ENCODE data around the gene MTMR1. TPM values are rescaled to one million over a fixed set of nuclear protein-coding genes. Genes with fewer than 3 reads are reported as not detected.

Gene MTMR1
- polyA plus RNA-seq, 2 of the 4 experiments (the other 2 are of a cell fraction) = 17.3 to 28.3 TPM

DNA sequence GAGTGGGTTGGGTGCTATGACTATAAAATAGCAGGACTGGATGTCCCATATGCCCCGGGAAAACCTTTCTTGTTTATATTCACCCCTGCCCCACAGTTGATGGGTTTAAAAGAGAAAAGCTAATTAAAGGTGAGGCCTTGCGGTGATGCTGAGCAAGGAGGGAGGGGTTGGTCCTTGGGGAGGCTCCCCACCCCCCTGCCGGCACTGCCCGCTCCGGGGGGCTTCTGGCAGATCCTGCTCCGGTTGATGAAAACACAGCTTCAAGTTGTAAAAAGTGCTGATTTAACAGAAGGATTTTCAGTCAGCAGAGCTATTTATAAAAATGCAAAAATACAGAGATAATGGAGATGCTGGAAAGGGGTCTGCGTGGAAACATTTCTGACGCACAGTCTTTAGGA is 68.6 kb downstream of the MTMR1 start:
- DNase-seq (ENCODE audit: low read depth in 1 of 2, low spot score in 1 of 2) = no peak
- no peaks in the 10 kb centered on the region for H3K4me1 ChIP-seq
- H3K27ac ChIP-seq = no peak overlapping the region
- CTCF ChIA-PET = interaction anchor here (1.6 to 4.2 kb wide), 2 partner anchors 10 to 321 kb away, joined by 10 to 36 read pairs; no protein-coding TSS in a partner anchor
- FAIRE-seq = no peak
- ATAC-seq = no peak
- POLR2A ChIA-PET = no interaction called here
- H3K4me3 ChIP-seq = no peak overlapping the region
- WGBS (ENCODE audit: missing lambda C conversion rate) = 91% methylated on average over 8 of the region's 8 CpGs
- TF ChIP-seq JUN (IDR thresholded peaks at IDR 0.05) = no peak
- no peak for TF ChIP-seq HEYL (CRISPR knock-in tag; IDR thresholded peaks at IDR 0.05)
- no peak for TF ChIP-seq JUNB (IDR thresholded peaks at IDR 0.05)
- no peak for TF ChIP-seq POLR2A (IDR thresholded peaks at IDR 0.05; ENCODE audit: low read length)
- TF ChIP-seq CHD2 (IDR thresholded peaks at IDR 0.05; ENCODE audit: low read length, partially characterized antibody) = no peak
- no peak for TF ChIP-seq CHD4 (IDR thresholded peaks at IDR 0.05; ENCODE audit: borderline replicate concordance)
- TF ChIP-seq, protein P1, sequence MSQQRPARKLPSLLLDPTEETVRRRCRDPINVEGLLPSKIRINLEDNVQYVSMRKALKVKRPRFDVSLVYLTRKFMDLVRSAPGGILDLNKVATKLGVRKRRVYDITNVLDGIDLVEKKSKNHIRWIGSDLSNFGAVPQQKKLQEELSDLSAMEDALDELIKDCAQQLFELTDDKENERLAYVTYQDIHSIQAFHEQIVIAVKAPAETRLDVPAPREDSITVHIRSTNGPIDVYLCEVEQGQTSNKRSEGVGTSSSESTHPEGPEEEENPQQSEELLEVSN (IDR thresholded peaks at IDR 0.05; ENCODE audit: borderline replicate concordance, low read depth) = no peak
- TF ChIP-seq RAD21 (conservative IDR thresholded peaks at IDR 0.05 in 1 of 2, IDR thresholded peaks at IDR 0.05 in 1 of 2) = no peak
- TF ChIP-seq, protein P2, sequence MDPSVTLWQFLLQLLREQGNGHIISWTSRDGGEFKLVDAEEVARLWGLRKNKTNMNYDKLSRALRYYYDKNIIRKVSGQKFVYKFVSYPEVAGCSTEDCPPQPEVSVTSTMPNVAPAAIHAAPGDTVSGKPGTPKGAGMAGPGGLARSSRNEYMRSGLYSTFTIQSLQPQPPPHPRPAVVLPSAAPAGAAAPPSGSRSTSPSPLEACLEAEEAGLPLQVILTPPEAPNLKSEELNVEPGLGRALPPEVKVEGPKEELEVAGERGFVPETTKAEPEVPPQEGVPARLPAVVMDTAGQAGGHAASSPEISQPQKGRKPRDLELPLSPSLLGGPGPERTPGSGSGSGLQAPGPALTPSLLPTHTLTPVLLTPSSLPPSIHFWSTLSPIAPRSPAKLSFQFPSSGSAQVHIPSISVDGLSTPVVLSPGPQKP (IDR thresholded peaks at IDR 0.05; ENCODE audit: low read depth, low read length) = no peak
- TF ChIP-seq, protein P3, sequence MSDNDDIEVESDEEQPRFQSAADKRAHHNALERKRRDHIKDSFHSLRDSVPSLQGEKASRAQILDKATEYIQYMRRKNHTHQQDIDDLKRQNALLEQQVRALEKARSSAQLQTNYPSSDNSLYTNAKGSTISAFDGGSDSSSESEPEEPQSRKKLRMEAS (IDR thresholded peaks at IDR 0.05) = no peak
- no peak for TF ChIP-seq MAZ (IDR thresholded peaks at IDR 0.05; ENCODE audit: borderline replicate concordance, low read depth, low read length)
- no peak for TF ChIP-seq NPAS2 (CRISPR knock-in tag; IDR thresholded peaks at IDR 0.05; ENCODE audit: borderline replicate concordance)
- H3K4me2 ChIP-seq = no peak overlapping the region
- no peaks in the 10 kb centered on the region for H3K9me3 ChIP-seq

DNA sequence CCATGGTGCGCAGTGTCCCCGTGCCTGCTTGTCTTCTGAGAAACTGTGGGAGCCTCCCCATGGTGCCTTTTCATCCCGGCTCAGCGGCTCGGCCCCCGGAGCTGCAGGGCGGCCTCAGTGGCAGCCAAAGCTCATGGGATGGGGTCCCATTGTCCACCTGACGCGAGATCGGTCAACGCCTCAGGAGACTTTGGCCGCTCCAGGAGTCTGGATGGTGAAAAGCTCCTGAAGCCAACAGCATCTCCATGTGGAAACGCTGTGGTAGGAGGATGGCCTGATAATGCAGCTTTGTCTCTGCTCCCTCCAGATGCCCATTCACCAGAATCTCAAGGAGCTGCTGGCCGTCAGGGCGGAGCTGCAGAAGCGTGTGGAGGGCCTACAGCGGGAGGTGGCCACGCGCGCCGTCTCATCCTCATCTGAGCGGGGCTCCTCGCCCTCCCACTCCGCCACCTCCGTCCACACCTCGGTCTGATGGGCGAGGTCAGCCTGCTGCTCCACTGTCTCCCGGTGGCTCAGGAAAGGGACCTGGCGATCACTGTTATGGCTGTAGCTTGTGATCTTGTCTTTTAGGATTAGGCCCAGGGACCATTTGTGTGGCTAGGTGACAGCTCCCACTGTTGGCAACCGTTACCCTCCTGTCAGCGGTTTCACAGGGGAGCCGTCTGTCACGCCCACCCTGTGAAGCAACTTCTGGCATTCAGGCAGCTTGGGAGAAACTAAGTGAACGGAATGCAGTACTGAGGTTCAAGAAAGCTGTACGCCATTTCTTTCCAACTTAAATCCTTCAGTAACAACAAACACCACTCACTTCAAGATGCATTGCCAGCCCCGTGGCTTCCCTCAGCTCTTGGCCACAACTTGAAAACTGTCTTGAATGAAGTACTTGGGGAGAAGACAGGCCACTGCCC is 69.3 kb downstream of the MTMR1 start:
- 94% methylated on average over 23 of the region's 36 CpGs for WGBS (ENCODE audit: missing lambda C conversion rate)
- Histone ChIP-seq H3K9me3 (no peaks in the 10 kb centered on the region), H3K4me3 (no peak overlapping the region), H3K4me1 (peaks cover 3% of the 10 kb centered on the region; the same call in 1 of the 3 replicates), H3K4me2 (no peak overlapping the region), H3K27ac (no peak overlapping the region)
- TF ChIP-seq TFCP2L1 (CRISPR knock-in tag; IDR thresholded peaks at IDR 0.05) = no peak
- TF ChIP-seq, protein P1 (IDR thresholded peaks at IDR 0.05; ENCODE audit: borderline replicate concordance, low read depth) = no peak
- TF ChIP-seq RARB (CRISPR knock-in tag; IDR thresholded peaks at IDR 0.05) = no peak
- TF ChIP-seq ESRRA (IDR thresholded peaks at IDR 0.05; ENCODE audit: borderline replicate concordance, low read length) = no peak
- no peak for TF ChIP-seq MAZ (IDR thresholded peaks at IDR 0.05; ENCODE audit: borderline replicate concordance, low read depth, low read length)
- no peak for TF ChIP-seq MAFK (IDR thresholded peaks at IDR 0.05; ENCODE audit: partially characterized antibody)
- TF ChIP-seq, protein P4, sequence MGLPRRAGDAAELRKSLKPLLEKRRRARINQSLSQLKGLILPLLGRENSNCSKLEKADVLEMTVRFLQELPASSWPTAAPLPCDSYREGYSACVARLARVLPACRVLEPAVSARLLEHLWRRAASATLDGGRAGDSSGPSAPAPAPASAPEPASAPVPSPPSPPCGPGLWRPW (IDR thresholded peaks at IDR 0.05) = no peak
- ATAC-seq (no peak; a peak in 1 of 6 replicates), FAIRE-seq (no peak), DNase-seq (ENCODE audit: low read depth in 1 of 2, low spot score in 1 of 2) (no peak)
- POLR2A ChIA-PET = no interaction called here
- CTCF ChIA-PET = interaction anchor here (0.8 to 4.2 kb wide), 3 partner anchors 10 to 320 kb away, joined by 3 to 36 read pairs (median 10); no protein-coding TSS in a partner anchor

DNA sequence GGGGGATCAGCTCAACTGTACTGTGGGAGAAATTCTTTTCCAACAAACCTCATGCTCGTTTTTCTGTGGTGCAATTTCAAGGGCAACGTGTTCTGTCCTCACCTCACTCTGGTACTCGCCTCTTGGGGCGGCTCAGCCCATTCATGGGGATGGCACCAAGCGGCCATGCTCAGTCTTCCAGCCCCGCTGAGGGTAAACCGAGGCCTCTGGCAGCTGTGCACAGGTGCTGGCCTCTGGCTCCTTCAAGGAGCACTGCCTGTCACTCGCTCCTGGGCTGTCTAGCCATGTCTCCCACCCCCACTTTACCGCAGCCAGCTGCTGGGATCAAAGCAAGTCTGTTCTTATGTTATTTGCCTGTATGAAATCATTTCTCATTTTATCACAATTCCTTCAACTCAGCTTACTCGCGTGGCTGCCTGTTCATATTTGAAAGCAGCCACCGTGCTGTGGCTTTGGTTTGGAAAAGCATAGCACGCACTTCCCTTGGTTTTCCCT is 70.2 kb downstream of the MTMR1 start:
- H3K9me3 ChIP-seq = no peaks in the 10 kb centered on the region
- ATAC-seq (no peak), DNase-seq (ENCODE audit: low read depth in 1 of 2, low spot score in 1 of 2) (no peak), FAIRE-seq (no peak)
- peaks cover 9% of the 10 kb centered on the region; the same call in 1 of the 3 replicates for H3K4me1 ChIP-seq
- ChIA-PET CTCF (interaction anchor here (0.8 to 4.2 kb wide), 2 partner anchors 9 to 238 kb away, joined by 3 to 36 read pairs; no protein-coding TSS in a partner anchor), POLR2A (no interaction called here)
- 88% methylated on average over 10 of the region's 13 CpGs for WGBS (ENCODE audit: missing lambda C conversion rate)
- H3K4me2 ChIP-seq = no peak overlapping the region
- H3K27ac ChIP-seq = no peak overlapping the region
- H3K4me3 ChIP-seq = no peak overlapping the region
- TF ChIP-seq RNF2 (IDR thresholded peaks at IDR 0.05; ENCODE audit: borderline replicate concordance, low read depth) (no peak), JUNB (IDR thresholded peaks at IDR 0.05) (no peak), SMC3 (IDR thresholded peaks at IDR 0.05) (no peak), ZC3H11A (IDR thresholded peaks at IDR 0.05) (no peak), ZNF302 (CRISPR knock-in tag; IDR thresholded peaks at IDR 0.05) (no peak), MAFK (IDR thresholded peaks at IDR 0.05; ENCODE audit: partially characterized antibody) (no peak), TFCP2L1 (CRISPR knock-in tag; IDR thresholded peaks at IDR 0.05) (no peak), CBX2 (IDR thresholded peaks at IDR 0.05; ENCODE audit: borderline replicate concordance, low read depth) (no peak), HOXB5 (CRISPR knock-in tag; IDR thresholded peaks at IDR 0.05) (no peak), FOSL2 (IDR thresholded peaks at IDR 0.05) (no peak), FOSL2 (CRISPR knock-in tag; IDR thresholded peaks at IDR 0.05) (no peak)
- TF ChIP-seq, protein P5, sequence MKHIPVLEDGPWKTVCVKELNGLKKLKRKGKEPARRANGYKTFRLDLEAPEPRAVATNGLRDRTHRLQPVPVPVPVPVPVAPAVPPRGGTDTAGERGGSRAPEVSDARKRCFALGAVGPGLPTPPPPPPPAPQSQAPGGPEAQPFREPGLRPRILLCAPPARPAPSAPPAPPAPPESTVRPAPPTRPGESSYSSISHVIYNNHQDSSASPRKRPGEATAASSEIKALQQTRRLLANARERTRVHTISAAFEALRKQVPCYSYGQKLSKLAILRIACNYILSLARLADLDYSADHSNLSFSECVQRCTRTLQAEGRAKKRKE (CRISPR knock-in tag; IDR thresholded peaks at IDR 0.05; ENCODE audit: low read depth) = no peak
